Neural cell (in vitro differentiated cells): ENCODE measurements around the gene BARHL2. TPM values are rescaled to one million over a fixed set of nuclear protein-coding genes. Genes with fewer than 3 reads are reported as not detected.

Experiments
- H2AFZ ChIP-seq: fragments of 200-600, 300-800 bp; sonication (generic), shearing (Covaris generic); 2 replicates; pipeline ENCODE4 v1.6.0; 2014; ENCODE audit warnings: low read depth, mild to moderate bottlenecking, antibody characterized with exemption, low read length, moderate library complexity
- H3F3A ChIP-seq: fragments of 200-600 bp; shearing (Covaris generic); 2 replicates; pipeline ENCODE4 v1.6.1; 2016; ENCODE audit warnings: mild to moderate bottlenecking, moderate library complexity, mixed read lengths, antibody characterized with exemption, low read length; ENCODE audit not compliant: insufficient read depth, poor library complexity, severe bottlenecking
- H3K27ac ChIP-seq: fragments of 200-600, 300-800 bp; sonication (generic), shearing (Covaris generic); 2 replicates; pipeline ENCODE4 v1.5.1; 2014; ENCODE audit warnings: mild to moderate bottlenecking, low read length, moderate library complexity
- H3K27me3 ChIP-seq: fragments of 300-800, 200-600 bp; sonication (generic), shearing (Covaris generic); 2 replicates; pipeline ENCODE4 v1.6.0; 2014; ENCODE audit warnings: mild to moderate bottlenecking, low read depth, low read length, moderate library complexity; ENCODE audit not compliant: insufficient read depth
- H3K36me3 ChIP-seq: fragments of 300-800, 200-600 bp; sonication (generic), shearing (Covaris generic); 2 replicates; pipeline ENCODE4 v1.5.1; 2014; ENCODE audit warnings: mild to moderate bottlenecking, antibody characterized with exemption, low read length, moderate library complexity; ENCODE audit not compliant: insufficient read depth
- H3K4me2 ChIP-seq: fragments of 300-800, 200-600 bp; sonication (generic), shearing (Covaris generic); 2 replicates; pipeline ENCODE4 v1.6.0; 2014; ENCODE audit warnings: mild to moderate bottlenecking, low read length
- H3K4me3 ChIP-seq: fragments of 300-800, 200-600 bp; sonication (generic), shearing (Covaris generic); 2 replicates; pipeline ENCODE4 v1.5.1; 2014; ENCODE audit warnings: mild to moderate bottlenecking, low read length, moderate library complexity
- H3K79me2 ChIP-seq: fragments of 200-600 bp; shearing (Covaris generic); replicated peaks from 2 replicates; pipeline ENCODE4 v1.6.0; 2014; ENCODE audit warnings: mild to moderate bottlenecking, low read length, moderate library complexity; ENCODE audit not compliant: insufficient read depth
- H3K9ac ChIP-seq: fragments of 300-800, 200-600 bp; sonication (generic), shearing (Covaris generic); 2 replicates; pipeline ENCODE4 v1.6.1; 2016; ENCODE audit warnings: mild to moderate bottlenecking, low read length, mixed read lengths
- H3K9me2 ChIP-seq: fragments of 200-600 bp; shearing (Covaris generic); 2 replicates; pipeline ENCODE4 v1.6.1; 2016; ENCODE audit warnings: mild to moderate bottlenecking, low read length, mixed read lengths; ENCODE audit not compliant: insufficient read depth
- H3K9me3 ChIP-seq: fragments of 200-600, 300-800 bp; sonication (generic), shearing (Covaris generic); 2 replicates; pipeline ENCODE4 v1.6.1; 2016; ENCODE audit warnings: mild to moderate bottlenecking, mixed run types, low read length, moderate library complexity, mixed read lengths
- H4K20me1 ChIP-seq: fragments of 200-600 bp; shearing (Covaris generic); 2 replicates; pipeline ENCODE4 v1.6.1; 2016; ENCODE audit warnings: mild to moderate bottlenecking, mixed run types; ENCODE audit not compliant: insufficient read depth
- EP300 ChIP-seq: fragments of 450-650 bp; conservative IDR thresholded peaks from 2 replicates; pipeline ENCODE4 v1.6.1; 2014; ENCODE audit warnings: antibody characterized with exemption, mild to moderate bottlenecking, moderate library complexity; ENCODE audit not compliant: poor library complexity, severe bottlenecking
- EZH2 ChIP-seq: fragments of 200-600, 300-800 bp; shearing (Covaris generic), sonication (generic); IDR thresholded peaks from 2 replicates; pipeline ENCODE4 v1.6.1; 2014; ENCODE audit warnings: antibody characterized with exemption, low read length, borderline replicate concordance, mild to moderate bottlenecking; ENCODE audit not compliant: insufficient read depth, poor library complexity, severe bottlenecking
- MXI1 ChIP-seq: fragments of 450-650 bp; conservative IDR thresholded peaks from 2 replicates; pipeline ENCODE4 v1.6.1; 2014; ENCODE audit warnings: antibody characterized with exemption, mild to moderate bottlenecking; ENCODE audit not compliant: poor library complexity, severe bottlenecking
- POLR2AphosphoS5 ChIP-seq: IDR thresholded peaks from 2 replicates; pipeline ENCODE4 v1.6.1; 2012
- RAD21 ChIP-seq: fragments of 450-650 bp; conservative IDR thresholded peaks from 2 replicates; pipeline ENCODE4 v1.6.1; 2014; ENCODE audit warnings: antibody characterized with exemption, mild to moderate bottlenecking, moderate library complexity
- SMC3 ChIP-seq: fragments of 450-650 bp; conservative IDR thresholded peaks from 2 replicates; pipeline ENCODE4 v1.6.1; 2014; ENCODE audit warnings: antibody characterized with exemption, mild to moderate bottlenecking, moderate library complexity; ENCODE audit not compliant: poor library complexity
- TAF1 ChIP-seq: IDR thresholded peaks from 2 replicates; pipeline ENCODE4 v1.6.1; 2012; ENCODE audit warnings: low read depth
- polyA minus RNA-seq: library from RNA; depleted of rRNA, polyadenylated mRNA; stranded (reverse); fragments of >200 nt; gene quantifications from 2 replicates; pipeline ENCODE4 v1.2.3, GENCODE V29; 2014
- polyA plus RNA-seq: library from polyadenylated mRNA; depleted of rRNA; stranded (reverse); fragments of >200 nt; gene quantifications from 2 replicates; pipeline ENCODE4 v1.2.3, GENCODE V29; 2014
- TF ChIP-seq, protein P1 (sequence below): IDR thresholded peaks from 2 replicates; pipeline ENCODE4 v1.6.1; 2012; ENCODE audit warnings: borderline replicate concordance
- TF ChIP-seq, protein P2 (sequence below): fragments of 450-650 bp; IDR thresholded peaks from 2 replicates; pipeline ENCODE4 v1.5.1; 2014; ENCODE audit warnings: antibody characterized with exemption, mild to moderate bottlenecking, moderate library complexity; ENCODE audit not compliant: poor library complexity, severe bottlenecking

Gene BARHL2
- polyA plus RNA-seq = not detected in 2 replicates
- 0.46 TPM in 1 of 2 replicates, not detected in the other for polyA minus RNA-seq

DNA sequence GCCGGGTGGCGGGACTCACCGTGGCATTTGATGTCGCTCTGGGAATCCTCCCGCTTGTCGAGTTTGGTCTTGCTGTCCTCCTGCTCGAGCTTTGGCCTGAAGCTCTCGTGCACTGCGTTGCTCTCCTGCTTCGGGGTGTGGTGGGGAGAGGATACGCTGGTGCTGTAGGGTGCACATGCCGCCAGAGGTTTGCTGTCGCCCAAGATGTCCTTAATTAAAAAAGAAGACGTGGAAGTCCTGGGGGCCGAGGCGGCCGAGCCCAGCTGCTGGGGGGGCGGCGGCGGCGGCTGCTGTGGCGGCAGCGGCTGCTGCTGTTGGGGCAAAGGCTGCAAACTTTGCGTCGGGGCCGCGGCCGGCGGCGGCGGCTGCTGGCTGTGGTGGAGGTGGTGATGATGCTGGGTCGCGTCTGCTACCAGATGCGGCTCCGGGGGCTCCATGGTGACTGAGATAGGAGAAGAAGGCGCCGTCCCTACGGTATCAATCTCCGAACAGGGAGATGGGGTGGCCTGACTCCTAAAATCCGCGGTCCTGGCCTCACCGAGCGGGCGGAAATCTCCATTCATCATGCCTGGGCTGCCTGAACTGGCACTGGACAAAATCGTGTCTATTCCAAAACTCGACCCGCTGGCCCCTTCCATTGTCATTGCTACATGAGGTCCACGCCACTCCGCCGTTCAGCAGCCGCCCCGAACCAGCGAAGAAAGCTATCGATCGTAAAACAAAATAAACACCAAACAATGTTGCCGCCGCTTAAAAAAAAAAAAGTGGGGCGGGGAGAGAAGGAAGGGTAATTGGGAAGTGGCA is at the start of gene BARHL2:
TSS of gene BARHL2 (minus strand) at position 751 of the 804 bp plus-strand sequence. CDS start at position 644, 107 bp downstream.
- TF ChIP-seq, protein P1, sequence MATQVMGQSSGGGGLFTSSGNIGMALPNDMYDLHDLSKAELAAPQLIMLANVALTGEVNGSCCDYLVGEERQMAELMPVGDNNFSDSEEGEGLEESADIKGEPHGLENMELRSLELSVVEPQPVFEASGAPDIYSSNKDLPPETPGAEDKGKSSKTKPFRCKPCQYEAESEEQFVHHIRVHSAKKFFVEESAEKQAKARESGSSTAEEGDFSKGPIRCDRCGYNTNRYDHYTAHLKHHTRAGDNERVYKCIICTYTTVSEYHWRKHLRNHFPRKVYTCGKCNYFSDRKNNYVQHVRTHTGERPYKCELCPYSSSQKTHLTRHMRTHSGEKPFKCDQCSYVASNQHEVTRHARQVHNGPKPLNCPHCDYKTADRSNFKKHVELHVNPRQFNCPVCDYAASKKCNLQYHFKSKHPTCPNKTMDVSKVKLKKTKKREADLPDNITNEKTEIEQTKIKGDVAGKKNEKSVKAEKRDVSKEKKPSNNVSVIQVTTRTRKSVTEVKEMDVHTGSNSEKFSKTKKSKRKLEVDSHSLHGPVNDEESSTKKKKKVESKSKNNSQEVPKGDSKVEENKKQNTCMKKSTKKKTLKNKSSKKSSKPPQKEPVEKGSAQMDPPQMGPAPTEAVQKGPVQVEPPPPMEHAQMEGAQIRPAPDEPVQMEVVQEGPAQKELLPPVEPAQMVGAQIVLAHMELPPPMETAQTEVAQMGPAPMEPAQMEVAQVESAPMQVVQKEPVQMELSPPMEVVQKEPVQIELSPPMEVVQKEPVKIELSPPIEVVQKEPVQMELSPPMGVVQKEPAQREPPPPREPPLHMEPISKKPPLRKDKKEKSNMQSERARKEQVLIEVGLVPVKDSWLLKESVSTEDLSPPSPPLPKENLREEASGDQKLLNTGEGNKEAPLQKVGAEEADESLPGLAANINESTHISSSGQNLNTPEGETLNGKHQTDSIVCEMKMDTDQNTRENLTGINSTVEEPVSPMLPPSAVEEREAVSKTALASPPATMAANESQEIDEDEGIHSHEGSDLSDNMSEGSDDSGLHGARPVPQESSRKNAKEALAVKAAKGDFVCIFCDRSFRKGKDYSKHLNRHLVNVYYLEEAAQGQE = no peak
- no peak for TF ChIP-seq RAD21
- TF ChIP-seq TAF1 = no peak
- TF ChIP-seq EZH2 = peak; percentile 95
- TF ChIP-seq, protein P2, sequence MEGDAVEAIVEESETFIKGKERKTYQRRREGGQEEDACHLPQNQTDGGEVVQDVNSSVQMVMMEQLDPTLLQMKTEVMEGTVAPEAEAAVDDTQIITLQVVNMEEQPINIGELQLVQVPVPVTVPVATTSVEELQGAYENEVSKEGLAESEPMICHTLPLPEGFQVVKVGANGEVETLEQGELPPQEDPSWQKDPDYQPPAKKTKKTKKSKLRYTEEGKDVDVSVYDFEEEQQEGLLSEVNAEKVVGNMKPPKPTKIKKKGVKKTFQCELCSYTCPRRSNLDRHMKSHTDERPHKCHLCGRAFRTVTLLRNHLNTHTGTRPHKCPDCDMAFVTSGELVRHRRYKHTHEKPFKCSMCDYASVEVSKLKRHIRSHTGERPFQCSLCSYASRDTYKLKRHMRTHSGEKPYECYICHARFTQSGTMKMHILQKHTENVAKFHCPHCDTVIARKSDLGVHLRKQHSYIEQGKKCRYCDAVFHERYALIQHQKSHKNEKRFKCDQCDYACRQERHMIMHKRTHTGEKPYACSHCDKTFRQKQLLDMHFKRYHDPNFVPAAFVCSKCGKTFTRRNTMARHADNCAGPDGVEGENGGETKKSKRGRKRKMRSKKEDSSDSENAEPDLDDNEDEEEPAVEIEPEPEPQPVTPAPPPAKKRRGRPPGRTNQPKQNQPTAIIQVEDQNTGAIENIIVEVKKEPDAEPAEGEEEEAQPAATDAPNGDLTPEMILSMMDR = no peak
- peak; percentile 50 for TF ChIP-seq POLR2AphosphoS5
- no peak for TF ChIP-seq SMC3
- no peak for TF ChIP-seq MXI1
- no peak for TF ChIP-seq EP300
- no peaks in the 10 kb centered on the region for H3F3A ChIP-seq
- H3K79me2 ChIP-seq = no peaks in the 10 kb centered on the region
- no peak within 1 kb of the TSS for H2AFZ ChIP-seq
- no peak within 1 kb of the TSS for H3K4me2 ChIP-seq
- H3K36me3 ChIP-seq = no peaks in the 10 kb centered on the region
- no peaks in the 10 kb centered on the region for H4K20me1 ChIP-seq
- peak within 1 kb of the TSS; percentile 56 for H3K4me3 ChIP-seq
- no peak within 1 kb of the TSS for H3K9ac ChIP-seq
- H3K27me3 ChIP-seq = peaks cover 98% of the 10 kb centered on the region
- no peaks in the 10 kb centered on the region for H3K9me2 ChIP-seq
- no peak within 1 kb of the TSS for H3K27ac ChIP-seq
- H3K9me3 ChIP-seq = no peaks in the 10 kb centered on the region

DNA sequence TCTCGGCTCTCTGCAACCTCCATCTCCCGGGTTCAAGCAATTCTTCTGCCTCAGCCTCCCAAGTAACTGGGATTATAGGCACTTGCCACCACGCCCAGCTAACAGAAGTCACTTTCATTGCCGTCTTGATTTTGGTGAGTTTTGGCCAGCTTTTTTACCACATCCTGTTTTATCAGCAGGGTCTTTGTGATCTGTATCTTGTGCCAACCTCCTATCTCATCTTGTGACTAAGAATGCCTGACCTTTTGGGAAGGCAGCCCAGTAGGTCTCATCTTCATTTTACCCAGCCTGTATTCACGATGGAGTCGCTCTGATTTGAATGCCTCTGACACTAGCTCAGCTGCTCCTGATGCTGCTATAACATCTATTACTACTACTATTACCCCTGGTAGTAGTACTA is 46.8 kb upstream of the BARHL2 start:
- TF ChIP-seq POLR2AphosphoS5 = no peak
- Histone ChIP-seq H3K27ac (no peak overlapping the region), H3K36me3 (no peaks in the 10 kb centered on the region), H3K4me2 (no peak overlapping the region), H3K27me3 (no peaks in the 10 kb centered on the region), H4K20me1 (no peaks in the 10 kb centered on the region), H3K4me3 (no peak overlapping the region), H3K9me2 (no peaks in the 10 kb centered on the region), H2AFZ (no peak overlapping the region), H3K79me2 (no peaks in the 10 kb centered on the region), H3F3A (no peaks in the 10 kb centered on the region), H3K9ac (no peak overlapping the region), H3K9me3 (no peaks in the 10 kb centered on the region)
